ENCODE results near the gene TRABD. TPM values are rescaled to one million over a fixed set of nuclear protein-coding genes. Genes with fewer than 3 reads are reported as not detected.

TRABD gene
- total and polyA plus RNA-seq, 7 experiments from 2014 or later = 29.4 to 157 (median 106) TPM

GRCh38 chr22:50216055-50216683, 30.5 kb downstream of the TRABD start:
- Mint-ChIP-seq H3K4me1 (peaks cover 2 to 30% (median 18%) of the 10 kb centered on the region in 7 donors), H3K36me3 (peaks cover 0 to 33% (median 14%) of the 10 kb centered on the region in 5 donors), H3K27me3 (no peaks in the 10 kb centered on the region), H3K27ac (peak overlapping the region in 1 of 9 donors; percentile 62), H3K9me3 (no peaks in the 10 kb centered on the region), H3K4me3 (no peak overlapping the region)
- ATAC-seq (no peak), DNase-seq (no peak)
- H3K4me3 ChIP-seq (ENCODE audit: low read length) = no peak overlapping the region
- CTCF ChIA-PET = interaction anchor here (1.2 to 1.7 kb wide), 2 partner anchors 11 to 67 kb away, joined by 3 to 4 read pairs; no protein-coding TSS in a partner anchor
- POLR2A ChIA-PET = interaction anchor here (0.7 kb wide), 1 partner anchor 28 kb away, joined by 3 read pairs; no protein-coding TSS in a partner anchor
- intact Hi-C loops (cut with micrococcal nuclease) = no loop called here
- no peaks in the 10 kb centered on the region for H3K4me1 ChIP-seq (ENCODE audit: control insufficient read depth in 2 of 2, insufficient read depth in 2 of 2, low read length in 2 of 2)
- no peaks in the 10 kb centered on the region for H3K9me3 ChIP-seq (ENCODE audit: control insufficient read depth in 2 of 3, low read length in 3 of 3)
- H3K27me3 ChIP-seq (ENCODE audit: control insufficient read depth in 2 of 2, insufficient read depth in 2 of 2, low read length in 2 of 2) = no peaks in the 10 kb centered on the region
- no peak overlapping the region for H3K27ac ChIP-seq (ENCODE audit: low read depth, low read length)
- peaks cover 0 to 81% (median 14%) of the 10 kb centered on the region in 3 experiments for H3K36me3 ChIP-seq (ENCODE audit: control insufficient read depth in 2 of 3, insufficient read depth in 3 of 3, low read length in 3 of 3)

GRCh38 chr22:50216684-50217520, 31.2 kb downstream of the TRABD start:
- Mint-ChIP-seq H3K9me3 (no peaks in the 10 kb centered on the region), H3K36me3 (peaks cover 0 to 32% (median 14%) of the 10 kb centered on the region in 5 donors), H3K27me3 (no peaks in the 10 kb centered on the region), H3K27ac (peak overlapping the region in 1 of 9 donors; percentile 25), H3K4me3 (no peak overlapping the region), H3K4me1 (peaks cover 2 to 30% (median 16%) of the 10 kb centered on the region in 7 donors)
- no peaks in the 10 kb centered on the region for H3K27me3 ChIP-seq (ENCODE audit: control insufficient read depth in 2 of 2, insufficient read depth in 2 of 2, low read length in 2 of 2)
- H3K4me1 ChIP-seq (ENCODE audit: control insufficient read depth in 2 of 2, insufficient read depth in 2 of 2, low read length in 2 of 2) = no peaks in the 10 kb centered on the region
- H3K9me3 ChIP-seq (ENCODE audit: control insufficient read depth in 2 of 3, low read length in 3 of 3) = no peaks in the 10 kb centered on the region
- ChIA-PET CTCF (no interaction called here), POLR2A (interaction anchor here (0.7 kb wide), 1 partner anchor 27 kb away, joined by 3 read pairs; no protein-coding TSS in a partner anchor)
- no peak for ATAC-seq
- no peak for DNase-seq
- H3K36me3 ChIP-seq (ENCODE audit: control insufficient read depth in 2 of 3, insufficient read depth in 3 of 3, low read length in 3 of 3) = peaks cover 3 to 85% (median 14%) of the 10 kb centered on the region in 3 experiments
- no peak overlapping the region for H3K4me3 ChIP-seq (ENCODE audit: low read length)
- intact Hi-C loops (cut with micrococcal nuclease) = no loop called here
- H3K27ac ChIP-seq (ENCODE audit: low read depth, low read length) = no peak overlapping the region

- Mint-ChIP-seq H3K4me3 (no peak overlapping the region), H3K27me3 (no peaks in the 10 kb centered on the region), H3K27ac (peak overlapping the region in 1 of 9 donors; percentile 25), H3K36me3 (peaks cover 0 to 25% (median 9%) of the 10 kb centered on the region in 5 donors), H3K4me1 (peaks cover 0 to 23% (median 12%) of the 10 kb centered on the region in 7 donors), H3K9me3 (no peaks in the 10 kb centered on the region)
- Histone ChIP-seq H3K27me3 (ENCODE audit: control insufficient read depth in 2 of 2, insufficient read depth in 2 of 2, low read length in 2 of 2) (no peaks in the 10 kb centered on the region), H3K9me3 (ENCODE audit: control insufficient read depth in 2 of 3, low read length in 3 of 3) (no peaks in the 10 kb centered on the region), H3K36me3 (ENCODE audit: control insufficient read depth in 2 of 3, insufficient read depth in 3 of 3, low read length in 3 of 3) (peaks cover 7 to 85% (median 15%) of the 10 kb centered on the region in 3 experiments), H3K4me3 (ENCODE audit: low read length) (no peak overlapping the region), H3K27ac (ENCODE audit: low read depth, low read length) (no peak overlapping the region), H3K4me1 (ENCODE audit: control insufficient read depth in 2 of 2, insufficient read depth in 2 of 2, low read length in 2 of 2) (no peaks in the 10 kb centered on the region)
- ChIA-PET POLR2A (no interaction called here), CTCF (no interaction called here)
- DNase-seq = no peak
- intact Hi-C loops (cut with micrococcal nuclease) = no loop called here
- ATAC-seq = no peak
Observed at GRCh38 chr22:50217543-50218152, 31.9 kb downstream of the TRABD start.

- Mint-ChIP-seq H3K27me3 (no peaks in the 10 kb centered on the region), H3K27ac (no peak overlapping the region), H3K4me3 (no peak overlapping the region), H3K4me1 (peaks cover 0 to 16% (median 7%) of the 10 kb centered on the region in 7 donors), H3K36me3 (peaks cover 0 to 22% (median 10%) of the 10 kb centered on the region in 5 donors), H3K9me3 (no peaks in the 10 kb centered on the region)
- H3K9me3 ChIP-seq (ENCODE audit: control insufficient read depth in 2 of 3, low read length in 3 of 3) = no peaks in the 10 kb centered on the region
- CTCF ChIA-PET = no interaction called here
- no peaks in the 10 kb centered on the region for H3K4me1 ChIP-seq (ENCODE audit: control insufficient read depth in 2 of 2, insufficient read depth in 2 of 2, low read length in 2 of 2)
- H3K27ac ChIP-seq (ENCODE audit: low read depth, low read length) = no peak overlapping the region
- H3K36me3 ChIP-seq (ENCODE audit: control insufficient read depth in 2 of 3, insufficient read depth in 3 of 3, low read length in 3 of 3) = peaks cover 7 to 87% (median 22%) of the 10 kb centered on the region in 3 experiments
- H3K4me3 ChIP-seq (ENCODE audit: low read length) = no peak overlapping the region
- POLR2A ChIA-PET = no interaction called here
- ATAC-seq (no peak), DNase-seq (no peak)
- no peaks in the 10 kb centered on the region for H3K27me3 ChIP-seq (ENCODE audit: control insufficient read depth in 2 of 2, insufficient read depth in 2 of 2, low read length in 2 of 2)
- intact Hi-C loops (cut with micrococcal nuclease) = no loop called here
Observed at GRCh38 chr22:50218153-50218995, 32.7 kb downstream of the TRABD start.

GRCh38 chr22:50218996-50219727, 33.4 kb downstream of the TRABD start:
- intact Hi-C loops (cut with micrococcal nuclease) = no loop called here
- H3K27me3 ChIP-seq (ENCODE audit: control insufficient read depth in 2 of 2, insufficient read depth in 2 of 2, low read length in 2 of 2) = no peaks in the 10 kb centered on the region
- H3K27ac ChIP-seq (ENCODE audit: low read depth, low read length) = no peak overlapping the region
- H3K4me3 ChIP-seq (ENCODE audit: low read length) = no peak overlapping the region
- Mint-ChIP-seq H3K36me3 (peaks cover 0 to 21% (median 8%) of the 10 kb centered on the region in 5 donors), H3K4me1 (peaks cover 0 to 9% (median 5%) of the 10 kb centered on the region in 7 donors), H3K4me3 (no peak overlapping the region), H3K27me3 (no peaks in the 10 kb centered on the region), H3K9me3 (no peaks in the 10 kb centered on the region), H3K27ac (peak overlapping the region in 1 of 9 donors; percentile 43)
- no peaks in the 10 kb centered on the region for H3K9me3 ChIP-seq (ENCODE audit: control insufficient read depth in 2 of 3, low read length in 3 of 3)
- ChIA-PET CTCF (no interaction called here), POLR2A (interaction anchor here (0.6 to 0.7 kb wide), 2 partner anchors 8 to 401 kb away, joined by 3 to 4 read pairs; no protein-coding TSS in a partner anchor)
- DNase-seq = no peak
- peak; percentile 55 for ATAC-seq
- H3K4me1 ChIP-seq (ENCODE audit: control insufficient read depth in 2 of 2, insufficient read depth in 2 of 2, low read length in 2 of 2) = no peaks in the 10 kb centered on the region
- peaks cover 7 to 94% (median 28%) of the 10 kb centered on the region in 3 experiments for H3K36me3 ChIP-seq (ENCODE audit: control insufficient read depth in 2 of 3, insufficient read depth in 3 of 3, low read length in 3 of 3)
